NAMALWA (cell line): ENCODE results near the gene PTGES.

Source experiments
- DNase-seq: peaks from one replicate; pipeline ENCODE4 v3.0.0-alpha.2; 2015; ENCODE audit warnings: low spot score

PTGES gene

DNA sequence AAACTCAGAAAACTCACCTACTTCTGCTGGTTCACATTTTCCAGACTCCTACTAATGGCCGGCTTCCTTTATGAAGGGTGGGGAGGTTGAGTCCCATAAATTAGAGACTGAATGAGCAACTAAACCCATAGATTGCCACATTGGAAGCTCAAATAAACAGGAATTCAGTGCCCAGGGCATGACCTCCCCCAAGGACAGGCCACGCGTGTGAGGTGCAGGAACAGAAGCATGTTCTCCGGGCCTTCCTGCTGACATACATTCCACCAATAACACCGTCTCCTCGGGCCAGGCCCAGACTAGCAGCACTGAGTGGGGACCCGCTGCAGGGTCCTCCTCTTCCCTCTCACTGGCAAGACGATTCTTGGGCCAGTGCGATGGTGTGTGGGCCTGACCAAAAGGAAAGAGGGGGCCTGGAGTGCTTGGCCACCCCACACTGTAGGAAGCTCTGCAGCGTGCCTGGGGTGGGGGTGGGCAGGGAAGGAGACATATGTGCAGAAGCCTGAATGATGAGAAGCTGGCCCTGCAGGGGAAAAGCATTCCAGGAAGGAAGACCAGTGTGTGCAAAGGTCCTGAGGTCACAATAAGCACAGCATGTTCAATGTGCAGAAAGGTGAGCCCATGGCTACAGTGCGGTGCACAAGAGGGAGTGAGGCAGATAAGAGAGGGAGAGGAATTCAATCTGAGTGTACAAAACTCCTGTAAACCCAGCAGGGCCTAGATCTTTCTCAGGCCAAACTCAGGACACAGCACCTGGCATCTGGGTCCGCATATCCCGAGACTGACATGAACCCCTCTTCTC, 12.0 kb downstream of the PTGES start:
- no peak for DNase-seq

DNA sequence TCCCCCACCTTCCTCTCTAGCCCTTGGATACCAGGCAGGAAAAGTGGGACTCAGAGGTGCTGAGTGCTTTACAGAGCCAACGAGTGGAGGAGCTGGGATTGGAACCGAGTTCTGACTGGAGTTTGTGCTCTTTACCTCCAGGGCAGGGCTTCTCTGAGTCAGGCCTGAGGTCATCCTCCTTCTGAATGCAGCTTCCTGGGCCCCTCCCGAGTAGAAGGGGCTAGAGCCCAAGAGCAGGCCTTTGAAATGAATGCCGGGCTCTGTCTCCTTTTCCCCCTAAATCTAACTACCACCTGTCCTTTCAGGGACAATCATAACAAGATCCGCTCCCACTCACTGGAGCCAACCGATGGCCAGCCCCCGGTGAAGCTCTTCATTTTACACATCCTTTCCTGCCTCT, 12.7 kb downstream of the PTGES start:
- no peak for DNase-seq

DNA sequence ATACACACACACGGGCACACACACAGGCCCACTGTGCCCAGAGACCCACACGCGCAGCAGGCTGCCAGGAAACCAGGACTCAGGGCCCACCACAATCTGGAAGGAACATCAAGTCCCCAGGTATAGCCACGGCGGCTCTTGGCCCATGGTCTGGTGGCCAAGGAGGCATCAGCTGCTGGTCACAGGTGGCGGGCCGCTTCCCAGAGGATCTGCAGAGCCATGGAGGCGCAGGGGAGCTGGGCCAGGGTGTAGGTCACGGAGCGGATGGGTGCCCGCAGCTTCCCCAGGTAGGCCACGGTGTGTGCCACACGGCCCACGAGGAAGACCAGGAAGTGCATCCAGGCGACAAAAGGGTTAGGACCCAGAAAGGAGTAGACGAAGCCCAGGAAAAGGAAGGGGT, 13.4 kb downstream of the PTGES start:
- no peak for DNase-seq

DNA sequence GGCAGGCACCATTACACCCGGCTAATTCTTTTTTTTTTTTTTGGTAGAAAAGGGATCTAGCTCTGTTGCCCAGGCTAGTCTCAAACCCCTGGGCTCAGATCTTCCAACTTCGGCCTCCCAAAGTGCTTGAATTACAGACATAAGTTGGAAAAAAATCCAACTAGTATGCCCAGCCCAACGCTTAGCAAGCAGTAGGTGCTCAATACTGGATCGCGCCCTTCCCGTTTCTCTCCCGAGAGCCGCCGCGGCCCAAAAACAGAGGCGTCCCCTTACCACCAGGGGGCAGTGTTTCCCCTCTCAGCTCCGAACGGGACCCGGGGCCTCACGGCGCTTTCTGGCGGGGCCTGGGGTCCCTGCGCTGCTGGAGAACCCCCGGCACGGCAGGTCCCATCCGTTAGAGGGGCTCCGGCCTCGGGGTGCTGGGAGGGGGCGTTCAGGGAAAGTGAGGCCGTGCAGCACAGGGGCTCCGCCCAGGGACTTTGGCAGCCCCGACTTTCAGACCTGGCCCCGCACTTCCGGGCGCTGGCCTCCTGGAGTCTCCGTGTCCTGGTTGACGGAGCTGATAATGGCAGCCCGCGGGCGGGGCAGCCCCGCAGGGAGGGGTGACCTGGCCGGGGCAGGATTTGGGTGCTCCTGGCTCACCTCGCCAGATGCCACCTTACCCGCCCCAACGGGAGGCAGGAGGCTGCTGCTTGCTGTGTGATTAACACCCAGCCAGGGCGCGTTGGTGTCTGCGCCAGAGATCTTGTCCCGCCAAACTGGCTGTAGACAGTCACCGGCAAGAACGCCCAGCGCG, 15.2 kb downstream of the PTGES start:
- peak; percentile 87 for DNase-seq

DNA sequence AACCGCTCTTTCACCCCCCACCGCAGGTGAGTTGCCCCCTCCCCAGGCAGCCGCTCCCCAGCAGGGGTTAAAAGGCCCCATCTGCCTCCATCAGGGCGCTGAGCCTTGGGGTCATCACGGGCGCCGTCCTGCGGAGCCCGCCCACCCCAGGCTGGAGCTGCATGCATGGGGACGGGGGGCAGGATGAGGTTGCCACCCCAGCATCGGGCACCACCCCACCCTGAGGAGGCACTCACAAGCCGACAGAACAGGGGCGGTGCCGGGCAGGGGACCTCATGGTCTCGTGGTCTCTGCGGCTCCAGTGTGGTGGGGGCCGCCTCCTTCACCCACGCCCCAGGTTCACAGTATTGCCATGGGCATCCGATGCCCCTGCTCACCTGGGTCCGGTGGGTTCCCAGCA, 16.5 kb downstream of the PTGES start:
- no peak for DNase-seq

DNA sequence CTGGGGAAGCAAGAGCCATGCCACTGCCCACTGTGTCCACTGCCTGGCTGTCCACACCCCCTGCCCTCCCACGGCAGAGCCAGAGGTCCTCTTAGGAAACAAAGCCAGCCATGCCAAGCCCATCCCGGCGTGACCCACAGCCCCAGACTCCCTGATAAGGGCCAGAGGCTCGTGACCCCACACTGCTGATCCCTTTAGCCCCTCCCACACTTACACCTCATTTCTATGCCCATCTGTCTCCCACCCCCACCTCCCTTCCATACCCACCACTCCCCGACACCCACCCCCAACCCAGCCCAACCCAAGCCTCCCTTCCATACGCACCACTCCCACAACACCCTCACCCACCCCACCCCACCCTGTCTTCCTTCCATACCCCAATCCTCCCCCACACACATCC, 17.3 kb downstream of the PTGES start:
- no peak for DNase-seq

DNA sequence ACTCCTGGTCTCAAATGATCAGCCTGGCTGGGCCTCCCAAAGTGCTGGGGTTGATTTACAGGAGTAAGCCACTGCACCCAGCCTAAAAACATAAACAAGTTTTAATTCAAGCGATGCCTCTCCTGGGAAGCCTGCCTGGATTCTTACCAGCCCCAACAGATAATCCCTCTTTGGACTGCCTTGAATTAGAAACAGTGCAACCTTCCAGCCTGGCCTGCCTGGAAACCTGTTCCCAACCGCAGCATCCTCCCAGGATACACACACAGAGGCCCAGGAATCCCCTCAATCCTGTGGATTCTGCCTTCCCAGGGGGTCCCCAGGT, 19.2 kb downstream of the PTGES start:
- no peak for DNase-seq

DNA sequence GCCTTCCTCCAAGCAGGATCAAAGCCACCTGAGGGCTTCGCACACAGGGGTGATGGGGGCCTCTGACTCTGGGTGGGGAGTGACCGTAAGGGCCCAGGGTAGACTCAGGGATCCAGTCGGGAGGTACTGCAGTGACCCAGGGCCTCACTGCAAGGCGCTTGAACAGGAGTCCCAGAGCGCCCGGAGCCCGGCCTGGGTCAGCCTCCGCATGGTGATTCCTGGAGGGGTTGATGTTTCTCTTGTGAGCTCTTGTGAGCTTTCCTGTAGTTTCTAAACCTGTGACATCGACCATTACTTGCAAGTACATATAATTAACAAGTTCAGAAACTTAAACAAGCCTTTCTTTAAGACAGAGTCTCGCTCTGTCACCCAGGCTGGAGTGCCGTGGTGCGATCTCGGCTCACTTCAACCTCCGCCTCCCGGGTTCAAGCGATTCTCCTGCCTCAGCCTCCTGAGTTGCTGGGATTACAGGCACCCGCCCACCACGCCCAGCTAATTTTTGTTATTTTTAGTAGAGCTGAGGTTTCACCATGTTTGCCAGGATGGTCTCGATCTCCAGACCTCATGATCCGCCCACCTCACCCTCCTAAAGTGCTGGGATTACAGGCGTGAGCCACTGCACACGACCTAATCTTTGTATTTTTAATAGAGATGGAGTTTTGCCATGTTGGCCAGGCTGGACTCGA, 19.8 kb downstream of the PTGES start:
- DNase-seq, result no peak

DNA sequence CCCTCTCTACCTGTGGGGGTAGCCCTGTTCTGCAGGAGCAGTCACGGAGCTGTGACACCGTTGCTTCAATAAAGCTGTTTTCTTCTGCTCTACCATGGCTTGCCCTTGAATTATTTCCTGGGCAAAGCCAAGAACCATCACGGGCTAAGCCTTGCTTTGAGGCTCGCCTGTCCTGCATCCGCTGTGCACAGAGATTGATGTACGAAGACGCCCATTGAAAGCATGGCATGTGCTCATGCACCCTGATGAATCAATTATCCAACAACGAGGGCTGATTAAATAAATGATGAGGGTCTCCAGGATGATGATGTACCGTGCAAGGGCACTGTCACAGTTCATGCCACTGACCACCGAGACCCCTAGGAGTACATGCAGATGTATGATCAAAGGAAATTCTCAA, 20.7 kb downstream of the PTGES start:
- DNase-seq, result no peak

DNA sequence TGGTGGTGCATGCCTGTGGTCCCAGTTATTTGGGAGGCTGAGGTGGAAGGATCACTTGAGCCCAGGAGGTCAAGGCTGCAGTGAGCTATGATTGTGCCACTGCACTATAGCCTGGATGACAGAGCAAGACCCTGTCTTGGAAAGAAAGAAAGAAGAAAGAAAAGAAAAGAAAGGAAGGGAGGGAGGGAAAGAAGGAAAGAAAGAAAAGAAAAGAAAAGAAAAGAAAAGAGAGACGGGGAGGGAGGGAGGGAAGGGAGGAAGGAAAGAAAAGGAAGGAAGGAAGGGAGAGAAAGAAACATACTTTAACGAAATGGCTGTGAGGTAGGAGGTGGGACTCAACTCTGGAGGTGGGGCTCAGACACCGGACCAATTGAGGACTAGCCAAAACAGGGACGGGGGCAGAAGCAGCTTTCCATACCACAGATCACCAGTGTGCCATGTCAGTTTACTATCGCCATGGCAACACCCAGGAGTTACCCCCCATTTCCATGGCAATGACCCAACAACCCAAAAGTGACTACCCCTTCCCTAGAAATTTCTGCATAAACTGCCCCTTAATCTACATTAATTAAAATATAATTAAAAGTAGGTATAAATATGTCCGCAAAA, 21.3 kb downstream of the PTGES start:
- no peak for DNase-seq

DNA sequence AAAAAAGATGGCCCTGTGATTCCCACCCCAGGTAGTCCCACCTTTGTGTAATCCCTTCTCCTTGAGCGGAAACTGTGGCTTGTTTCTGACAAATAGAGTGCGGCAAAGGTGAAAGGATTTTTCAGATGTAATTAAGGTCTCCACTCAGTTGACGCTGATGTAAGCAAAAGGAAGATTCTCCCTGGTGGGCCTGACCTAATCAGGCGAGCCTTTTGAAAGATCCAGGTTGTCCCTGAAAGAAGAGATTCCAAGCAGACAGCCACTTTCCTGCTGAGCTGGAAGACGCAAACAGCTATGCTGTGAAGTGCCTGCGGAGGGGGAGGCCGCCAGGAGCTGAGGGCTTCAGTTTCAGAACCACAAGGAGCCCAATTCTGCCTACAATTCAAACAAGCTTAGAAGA, 24.1 kb downstream of the PTGES start:
- DNase-seq, result no peak

DNA sequence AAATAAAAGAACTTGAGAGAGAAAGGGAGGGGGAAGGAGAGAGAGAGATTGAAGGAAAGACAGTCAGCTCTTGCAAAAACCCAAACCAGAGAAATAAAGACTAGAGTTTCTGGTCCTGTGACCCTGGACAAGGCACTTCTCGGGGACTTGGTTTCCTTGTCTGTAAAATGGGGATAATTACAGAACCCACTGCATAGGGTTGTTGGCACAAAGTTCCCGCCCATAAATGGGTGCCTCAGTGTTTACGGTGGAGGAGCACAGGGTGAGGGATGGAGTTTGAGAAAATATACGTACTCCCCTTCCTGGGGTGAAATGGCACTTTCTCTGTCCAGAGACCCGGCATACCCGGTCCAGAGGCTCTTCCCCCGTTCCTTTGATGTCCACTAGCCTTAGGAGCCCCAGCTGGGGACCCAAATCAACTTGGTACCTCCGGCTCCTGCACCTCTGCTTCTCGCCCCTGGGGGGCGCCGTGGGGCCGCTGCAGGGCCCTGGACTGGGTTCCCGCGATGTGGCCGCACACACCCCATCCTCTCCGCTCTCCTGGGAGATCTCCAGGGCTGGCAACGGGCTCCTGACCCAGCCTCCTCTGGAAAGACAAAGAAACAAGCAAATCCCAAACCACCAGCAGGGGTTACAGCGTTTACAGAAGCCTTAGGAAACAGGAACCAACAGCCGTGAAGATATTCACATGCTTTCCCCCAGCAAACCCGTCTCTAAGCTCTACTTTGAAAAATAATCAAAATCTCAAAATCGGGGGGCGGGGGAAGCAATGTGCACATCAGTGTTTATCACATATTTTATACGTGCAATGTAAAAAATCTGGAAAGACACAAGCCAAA, 26.3 kb downstream of the PTGES start:
- DNase-seq, result peak; percentile 74

DNA sequence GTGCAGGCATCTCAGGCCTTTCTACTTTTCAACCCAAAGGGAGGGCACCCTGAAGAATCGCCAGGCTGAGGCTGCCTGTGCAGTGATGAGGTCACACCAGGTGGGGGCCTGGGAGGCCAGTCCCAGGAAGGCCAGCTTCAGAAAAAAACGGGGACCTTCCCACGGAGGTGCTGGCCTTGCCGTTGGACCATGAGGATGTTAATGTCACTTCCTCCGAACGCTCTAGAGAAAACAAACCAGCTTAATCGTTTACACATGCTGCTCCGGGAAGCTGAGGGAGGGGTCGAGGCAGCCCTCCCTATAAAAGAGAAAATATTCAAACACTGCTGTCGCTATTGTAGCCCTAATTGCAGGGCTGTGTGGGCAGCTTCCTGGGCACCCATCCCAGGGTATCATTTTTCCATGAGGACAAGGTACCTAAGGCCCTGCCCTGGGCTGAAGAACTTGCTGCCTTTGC, 27.0 kb downstream of the PTGES start:
- no peak for DNase-seq

DNA sequence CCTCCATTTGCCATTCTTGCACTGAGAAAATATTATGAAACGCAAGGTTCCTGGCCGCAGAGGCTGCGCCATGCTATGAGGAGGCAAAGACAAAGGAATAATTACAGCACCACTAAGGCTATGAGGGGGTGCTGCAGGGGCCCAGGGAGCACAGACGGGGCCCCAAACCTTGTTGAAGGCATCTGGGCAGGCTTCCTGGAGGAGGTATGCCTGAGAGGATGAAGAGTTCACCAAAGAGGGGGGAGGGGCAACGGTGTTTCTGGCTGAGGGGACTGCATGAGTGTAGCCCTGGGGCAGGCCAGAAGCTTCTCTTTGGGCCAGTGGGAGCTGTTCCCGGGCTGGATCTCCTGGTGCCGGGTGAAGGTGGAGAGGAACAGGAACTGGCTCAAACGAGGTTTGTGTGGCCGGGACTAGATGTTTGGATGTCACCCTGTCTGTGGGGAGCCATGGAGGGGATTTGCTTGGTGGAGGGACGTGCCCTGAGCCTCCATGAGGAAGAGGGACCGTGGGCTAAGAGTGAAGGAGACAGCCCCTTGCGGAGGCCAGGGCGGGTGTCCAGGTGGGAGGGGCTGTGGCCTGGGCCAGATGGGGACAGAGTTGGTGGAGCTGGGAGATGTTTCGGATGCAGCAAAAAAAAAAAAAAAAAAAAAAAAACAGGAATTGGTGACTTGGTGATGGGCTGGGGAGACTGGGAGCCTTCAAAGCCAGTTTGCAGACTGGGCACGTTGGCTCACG, 28.2 kb downstream of the PTGES start:
- DNase-seq, result no peak

DNA sequence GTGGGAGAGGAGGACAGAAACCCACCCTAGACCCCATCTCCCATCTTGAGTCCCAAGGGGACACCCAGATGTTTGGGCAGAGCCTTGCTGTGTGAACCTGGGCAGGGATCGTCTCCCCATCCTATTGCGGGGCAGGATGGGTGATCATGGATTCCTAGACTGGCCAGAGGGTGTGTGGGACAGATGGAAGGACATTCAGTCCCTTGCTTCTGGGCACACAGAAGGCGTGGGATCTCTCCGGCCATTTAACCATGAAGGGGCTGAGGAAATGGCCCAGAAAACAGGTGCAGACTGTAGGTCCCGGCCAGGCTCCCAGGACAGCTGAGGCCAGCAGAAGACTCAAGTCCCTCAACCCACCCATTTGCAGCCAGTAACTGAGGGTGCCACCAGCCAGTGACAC, 29.9 kb downstream of the PTGES start:
- no peak for DNase-seq

DNA sequence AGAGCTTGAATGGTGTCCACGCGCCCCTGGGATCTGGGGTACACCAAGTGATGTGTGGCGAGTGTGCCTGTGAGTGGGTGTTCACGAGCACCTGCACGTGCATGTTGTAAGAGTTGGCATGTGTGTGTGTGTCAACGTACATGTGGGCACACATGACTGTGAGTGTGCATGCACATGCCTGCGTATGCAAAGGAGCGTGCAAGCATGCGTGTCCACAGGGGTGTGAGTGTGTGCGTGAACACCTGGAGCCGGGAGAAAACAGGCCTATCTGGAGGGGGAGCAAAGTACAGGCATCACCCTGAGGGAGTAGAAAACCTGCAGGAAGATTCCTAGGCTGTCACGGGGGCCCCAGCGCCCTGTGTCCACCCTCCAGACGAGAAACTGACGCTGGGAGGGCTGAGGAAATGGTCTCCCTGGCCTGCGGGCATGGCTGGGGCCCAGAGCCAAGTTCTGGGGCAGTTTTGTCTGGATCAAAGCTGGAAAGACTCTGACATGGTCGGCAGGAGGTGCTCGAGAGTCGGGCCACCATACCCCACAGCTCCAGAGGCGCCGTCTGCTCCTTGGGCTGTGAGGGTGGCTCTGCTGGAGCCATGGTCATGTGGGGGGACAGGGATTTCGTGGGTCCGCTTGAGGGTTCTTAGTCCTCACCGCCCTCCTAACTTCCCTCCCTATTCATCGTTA, 31.8 kb downstream of the PTGES start:
- DNase-seq, result no peak

DNA sequence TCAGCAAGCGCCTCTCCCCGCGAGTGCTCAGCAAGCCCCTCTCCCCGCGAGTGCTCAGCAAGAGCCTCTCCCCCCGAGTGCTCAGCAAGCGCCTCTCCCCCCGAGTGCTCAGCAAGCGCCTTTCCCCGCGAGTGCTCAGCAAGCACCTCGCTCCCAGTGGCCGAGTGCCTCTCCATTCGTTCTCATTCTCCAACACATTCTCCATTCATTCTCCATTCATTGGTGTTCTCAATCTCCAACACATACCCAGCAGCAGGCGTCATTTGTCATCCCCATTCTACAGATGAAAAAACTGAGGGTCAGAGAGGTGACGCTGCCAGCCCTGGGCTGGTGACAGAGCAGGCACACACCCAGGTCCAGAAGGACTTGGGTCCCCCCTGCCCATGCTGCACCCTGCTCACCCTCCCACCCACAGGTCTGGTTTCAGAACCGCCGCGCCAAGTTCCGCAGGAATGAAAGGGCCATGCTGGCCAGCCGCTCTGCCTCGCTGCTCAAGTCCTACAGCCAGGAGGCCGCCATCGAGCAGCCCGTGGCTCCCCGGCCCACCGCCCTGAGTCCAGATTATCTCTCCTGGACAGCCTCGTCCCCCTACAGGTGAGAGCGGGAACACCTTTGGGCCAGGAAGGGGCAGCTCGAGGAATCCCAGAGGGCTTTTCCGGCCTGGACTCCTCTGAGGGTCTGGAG, 32.5 kb downstream of the PTGES start:
- DNase-seq, result no peak

DNA sequence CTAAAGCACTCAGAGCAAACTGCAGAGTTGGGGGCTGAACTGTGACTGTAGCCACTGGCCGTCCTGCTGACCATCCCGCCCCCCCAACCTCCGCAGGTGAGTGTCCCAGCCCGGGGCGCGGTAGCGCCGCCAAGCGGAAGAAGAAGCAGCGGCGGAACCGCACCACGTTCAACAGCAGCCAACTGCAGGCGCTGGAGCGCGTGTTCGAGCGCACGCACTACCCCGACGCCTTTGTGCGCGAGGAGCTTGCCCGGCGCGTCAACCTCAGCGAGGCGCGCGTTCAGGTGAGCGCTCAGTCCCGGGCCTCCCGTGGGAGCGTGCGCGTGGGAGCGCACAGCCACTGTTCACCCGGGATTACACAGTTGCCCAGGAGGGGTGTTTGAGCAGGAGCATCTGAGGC, 33.7 kb downstream of the PTGES start:
- DNase-seq, result no peak

DNA sequence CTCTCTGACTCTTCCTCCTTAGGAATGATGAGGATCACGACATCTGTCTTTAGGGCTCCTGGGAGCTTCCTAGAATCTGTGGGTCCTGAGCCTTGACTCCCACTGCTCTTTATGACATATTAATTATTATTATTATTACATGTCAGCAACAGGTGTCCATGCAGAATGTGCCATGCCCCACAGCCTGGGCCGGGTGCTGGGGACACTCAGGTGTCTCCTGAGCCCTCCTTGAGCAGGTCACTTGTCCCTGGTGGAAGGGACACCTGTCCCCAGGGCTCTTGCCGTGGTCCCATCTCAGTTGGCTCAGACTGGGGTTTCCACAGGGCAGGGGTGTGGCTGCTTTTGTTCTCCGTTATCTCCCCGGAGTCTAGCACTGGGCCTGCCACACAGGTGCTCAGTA, 34.2 kb downstream of the PTGES start:
- no peak for DNase-seq

DNA sequence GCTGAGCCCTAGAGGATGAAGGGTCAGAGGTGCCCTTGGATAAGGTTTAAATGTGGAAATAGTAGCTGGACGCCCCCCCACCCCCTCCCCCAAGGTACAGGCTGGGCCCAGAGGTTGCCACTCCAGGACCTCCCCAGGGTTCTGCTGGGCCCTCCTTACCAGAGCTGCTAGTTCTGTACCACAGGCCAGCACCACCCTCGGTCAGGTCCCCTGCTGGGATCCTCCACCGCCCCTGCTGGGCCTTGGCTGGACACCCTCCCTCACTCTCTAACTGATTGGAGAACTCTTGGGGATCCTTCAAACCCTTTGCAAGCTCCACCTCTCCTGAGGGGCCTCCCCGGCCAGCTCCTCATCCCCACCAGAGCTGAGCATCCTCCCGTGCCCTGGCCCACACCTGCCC, 34.9 kb downstream of the PTGES start:
- DNase-seq, result no peak
